IMR-90 (cell line): ENCODE measurements around the gene OR10H3. TPM values are rescaled to one million over a fixed set of nuclear protein-coding genes. Genes with fewer than 3 reads are reported as not detected.

Experiments
- ATAC-seq: fragments of 200-7000 bp; cut with Tn5 transposase; 2 replicates; pipeline ENCODE4 v1.9.1; 2020; ENCODE audit warnings: low read depth, mild to moderate bottlenecking, moderate library complexity
- BruUV-seq: library from RNA; stranded (reverse); fragments of 400-500 nt; replicated peaks from 2 replicates; lab custom pipeline; 2021; lab: Mats Ljungman, UMichigan
- CTCF ChIA-PET: fragments of 300-600 bp; formaldehyde crosslinking; extraction: SDS; loops from one replicate; lab custom pipeline; 2021; ENCODE audit warnings: antibody characterized with exemption; lab: Yijun Ruan, JAX
- POLR2A ChIA-PET: fragments of 300-600 bp; sonication (Branson Sonifier 250); formaldehyde crosslinking; loops from one replicate; lab custom pipeline; 2022; ENCODE audit warnings: antibody characterized with exemption; ENCODE audit not compliant: unreplicated experiment; lab: Charles Lee
- DNase-seq: peaks from one replicate; pipeline ENCODE4 v3.0.0; 2013
- H2AFZ ChIP-seq: replicated peaks from 2 replicates; pipeline ENCODE3; 2013; ENCODE audit warnings: low read length, mild to moderate bottlenecking; ENCODE audit not compliant: poor library complexity
- H2AK5ac ChIP-seq: 2 replicates; pipeline ENCODE4 v1.6.1; 2013; ENCODE audit warnings: low read depth, low read length, inconsistent platforms
- H2AK9ac ChIP-seq: replicated peaks from 2 replicates; pipeline ENCODE3; 2013; ENCODE audit warnings: mild to moderate bottlenecking, low read depth, low read length, moderate library complexity; ENCODE audit not compliant: poor library complexity
- H2BK120ac ChIP-seq: 2 replicates; pipeline ENCODE4 v1.6.1; 2013; ENCODE audit warnings: low read depth, low read length, inconsistent platforms
- H2BK15ac ChIP-seq: 3 replicates; pipeline ENCODE4 v1.6.1; 2013; ENCODE audit warnings: low read depth, low read length, inconsistent platforms
- H2BK20ac ChIP-seq: 2 replicates; pipeline ENCODE4 v1.6.1; 2013; ENCODE audit warnings: low read depth, mild to moderate bottlenecking, inconsistent platforms, low read length, moderate library complexity
- H2BK5ac ChIP-seq: 2 replicates; pipeline ENCODE4 v1.6.1; 2013; ENCODE audit warnings: mild to moderate bottlenecking, low read depth, low read length, inconsistent platforms; ENCODE audit not compliant: poor library complexity, severe bottlenecking
- H3K14ac ChIP-seq: replicated peaks from 2 replicates; pipeline ENCODE4 v1.6.1; 2013; ENCODE audit warnings: low read depth, low read length, inconsistent platforms
- H3K18ac ChIP-seq: 2 replicates; pipeline ENCODE4 v1.6.1; 2013; ENCODE audit warnings: low read depth, low read length, control low read depth
- H3K23ac ChIP-seq: 2 replicates; pipeline ENCODE4 v1.6.1; 2013; ENCODE audit warnings: low read depth, low read length, inconsistent platforms
- H3K27ac ChIP-seq: 2 replicates; pipeline ENCODE4 v1.5.1; 2013; ENCODE audit warnings: mild to moderate bottlenecking, control low read depth, low read length; ENCODE audit not compliant: insufficient read depth
- H3K27me3 ChIP-seq: 2 replicates; pipeline ENCODE4 v1.6.1; 2013; ENCODE audit warnings: low read length; ENCODE audit not compliant: control insufficient read depth, insufficient read depth
- H3K36me3 ChIP-seq: 2 replicates; pipeline ENCODE4 v1.6.1; 2013; ENCODE audit warnings: low read length, mixed read lengths; ENCODE audit not compliant: control insufficient read depth, insufficient read depth
- H3K4ac ChIP-seq: 2 replicates; pipeline ENCODE4 v1.6.1; 2013; ENCODE audit warnings: low read depth, low read length, inconsistent platforms
- H3K4me1 ChIP-seq: 2 replicates; pipeline ENCODE4 v1.6.1; 2013; ENCODE audit warnings: low read length, mixed read lengths; ENCODE audit not compliant: control insufficient read depth, insufficient read depth
- H3K4me2 ChIP-seq: 2 replicates; pipeline ENCODE4 v1.6.1; 2013; ENCODE audit warnings: low read depth, mild to moderate bottlenecking, control low read depth, low read length, moderate library complexity
- H3K4me3 ChIP-seq: 2 replicates; pipeline ENCODE4 v1.5.1; 2013; ENCODE audit warnings: low read depth, mild to moderate bottlenecking, control low read depth, low read length, moderate library complexity; ENCODE audit not compliant: insufficient read depth
- H3K56ac ChIP-seq: 2 replicates; pipeline ENCODE4 v1.6.1; 2013; ENCODE audit warnings: low read length, inconsistent platforms; ENCODE audit not compliant: insufficient read depth; ENCODE audit errors: extremely low read depth
- H3K79me1 ChIP-seq, 2 experiments: 2 replicates each; pipeline ENCODE4 v1.6.1; 2013; ENCODE audit warnings: low read length in 2 of 2, inconsistent platforms in 1 of 2, low read depth in 1 of 2
- H3K9ac ChIP-seq: 2 replicates; pipeline ENCODE4 v1.6.1; 2013; ENCODE audit warnings: low read depth, low read length, control low read depth
- H3K9me1 ChIP-seq: 2 replicates; pipeline ENCODE4 v1.6.1; 2013; ENCODE audit warnings: low read length, inconsistent platforms; ENCODE audit not compliant: insufficient read depth
- H3K9me3 ChIP-seq: 2 replicates; pipeline ENCODE4 v1.6.1; 2013; ENCODE audit warnings: low read length; ENCODE audit not compliant: control insufficient read depth, insufficient read depth
- H4K20me1 ChIP-seq: 2 replicates; pipeline ENCODE4 v1.6.1; 2013; ENCODE audit warnings: low read length, inconsistent platforms; ENCODE audit not compliant: insufficient read depth
- H4K5ac ChIP-seq: 2 replicates; pipeline ENCODE4 v1.6.1; 2013; ENCODE audit warnings: mild to moderate bottlenecking, low read depth, low read length, control low read depth
- H4K8ac ChIP-seq, 2 experiments: 2 replicates each; pipeline ENCODE4 v1.6.1; 2013; ENCODE audit warnings: low read depth in 2 of 2, low read length in 2 of 2, control low read depth in 1 of 2, inconsistent platforms in 1 of 2
- H4K91ac ChIP-seq: 2 replicates; pipeline ENCODE4 v1.6.1; 2013; ENCODE audit warnings: low read depth, low read length, inconsistent platforms; ENCODE audit not compliant: insufficient read depth
- BHLHE40 ChIP-seq: fragments of 150-350 bp; IDR thresholded peaks from 2 replicates; pipeline ENCODE4 v1.6.1; 2016; ENCODE audit warnings: mild to moderate bottlenecking, low read depth, low read length
- CEBPB ChIP-seq: IDR thresholded peaks from 2 replicates; pipeline ENCODE4 v1.6.1; 2012; ENCODE audit warnings: low read depth, low read length, improper control_type of control experiment
- CHD1 ChIP-seq: IDR thresholded peaks from 2 replicates; pipeline ENCODE4 v1.6.1; 2012; ENCODE audit warnings: low read depth, low read length, improper control_type of control experiment
- ELK1 ChIP-seq: fragments of 150-350 bp; IDR thresholded peaks from 2 replicates; pipeline ENCODE4 v1.6.1; 2016; ENCODE audit warnings: low read depth, mild to moderate bottlenecking, low read length, moderate library complexity, borderline replicate concordance
- FOS ChIP-seq: fragments of 150-350 bp; IDR thresholded peaks from 2 replicates; pipeline ENCODE4 v1.6.1; 2016; ENCODE audit warnings: low read depth, low read length
- MAFK ChIP-seq: IDR thresholded peaks from 2 replicates; pipeline ENCODE4 v1.6.1; 2012; ENCODE audit warnings: low read depth, low read length, improper control_type of control experiment
- MAZ ChIP-seq: IDR thresholded peaks from 2 replicates; pipeline ENCODE4 v1.6.1; 2012; ENCODE audit warnings: low read depth, mild to moderate bottlenecking, low read length, improper control_type of control experiment, moderate library complexity, borderline replicate concordance
- MXI1 ChIP-seq: IDR thresholded peaks from 2 replicates; pipeline ENCODE4 v1.6.1; 2012; ENCODE audit warnings: low read depth, mild to moderate bottlenecking, low read length, moderate library complexity, borderline replicate concordance
- NFE2L2 ChIP-seq: fragments of 150-350 bp; IDR thresholded peaks from 2 replicates; pipeline ENCODE4 v1.6.1; 2016; ENCODE audit warnings: low read depth, mild to moderate bottlenecking, low read length
- POLR2A ChIP-seq: IDR thresholded peaks from 2 replicates; pipeline ENCODE4 v1.6.1; 2012; ENCODE audit warnings: mild to moderate bottlenecking, low read depth, low read length
- RAD21 ChIP-seq: IDR thresholded peaks from 2 replicates; pipeline ENCODE4 v1.6.1; 2012; ENCODE audit warnings: low read length, improper control_type of control experiment
- RCOR1 ChIP-seq: IDR thresholded peaks from 2 replicates; pipeline ENCODE4 v1.6.1; 2012; ENCODE audit warnings: mild to moderate bottlenecking, low read length, improper control_type of control experiment; ENCODE audit not compliant: insufficient replicate concordance
- SMC3 ChIP-seq: fragments of 150-350 bp; IDR thresholded peaks from 2 replicates; pipeline ENCODE4 v1.6.1; 2016; ENCODE audit warnings: low read depth, mild to moderate bottlenecking, antibody characterized with exemption, low read length, moderate library complexity
- USF2 ChIP-seq: fragments of 150-350 bp; IDR thresholded peaks from 2 replicates; pipeline ENCODE4 v1.6.1; 2017; ENCODE audit warnings: mild to moderate bottlenecking, antibody characterized with exemption, low read length, low read depth
- WGBS, 2 experiments: methylation state at CpG; one replicate each; pipeline versions ENCODE4 v1.1.5 to v1.1.7; 2013; ENCODE audit warnings: missing lambda C conversion rate in 2 of 2; ENCODE audit not compliant: insufficient read length in 1 of 2; ENCODE audit errors: extremely low coverage in 2 of 2; 5-methylcytosine and 5-hydroxymethylcytosine counted together
- dilution Hi-C: fragments of 300-500 bp; cut with HindIII; formaldehyde crosslinking; loops from one replicate; pipeline ENCODE4 v1.14.3; 2018; ENCODE audit warnings: low sequenced_read_pairs; ENCODE audit not compliant: unreplicated experiment
- in situ Hi-C: fragments of 300-500 bp; cut with MboI; formaldehyde crosslinking; loops from 3 replicates; pipeline ENCODE4 v1.14.3; 2019; ENCODE audit warnings: low sequenced_read_pairs, inconsistent platforms, mixed read lengths
- intact Hi-C: fragments of 100-400 bp; cut with micrococcal nuclease; formaldehyde crosslinking; loops from 2 replicates; pipeline ENCODE4 v1.10.0; 2022
- polyA plus RNA-seq, 3 experiments: library from polyadenylated mRNA; depleted of rRNA; stranded (reverse); fragments of >200 nt; gene quantifications; 2 replicates each; pipeline ENCODE4 v1.2.3, GENCODE V29; 2012; ENCODE audit warnings: low replicate concordance in 1 of 3
- total RNA-seq: library from RNA; depleted of rRNA; stranded (reverse); fragments of >200 nt; gene quantifications from 2 replicates; pipeline ENCODE4 v1.2.3, GENCODE V29; 2012
- TF ChIP-seq, protein P1 (sequence below): conservative IDR thresholded peaks from 2 replicates; pipeline ENCODE4 v1.5.1; 2012; ENCODE audit warnings: mild to moderate bottlenecking, low read depth, low read length, improper control_type of control experiment

OR10H3 gene
- total and polyA plus RNA-seq, 2 of the 4 experiments (the other 2 are of a cell fraction) = not detected

- no peak for TF ChIP-seq BHLHE40
- TF ChIP-seq MXI1 = no peak
- TF ChIP-seq SMC3 = no peak
- no peak for TF ChIP-seq NFE2L2
- TF ChIP-seq POLR2A = no peak
- TF ChIP-seq USF2 = no peak
- TF ChIP-seq MAZ = no peak
- no peak for TF ChIP-seq RAD21
- TF ChIP-seq CHD1 = no peak
- TF ChIP-seq MAFK = no peak
- TF ChIP-seq RCOR1 = no peak
- no peak for TF ChIP-seq CEBPB
- no peak for TF ChIP-seq FOS
- TF ChIP-seq ELK1 = no peak
- TF ChIP-seq, protein P1, sequence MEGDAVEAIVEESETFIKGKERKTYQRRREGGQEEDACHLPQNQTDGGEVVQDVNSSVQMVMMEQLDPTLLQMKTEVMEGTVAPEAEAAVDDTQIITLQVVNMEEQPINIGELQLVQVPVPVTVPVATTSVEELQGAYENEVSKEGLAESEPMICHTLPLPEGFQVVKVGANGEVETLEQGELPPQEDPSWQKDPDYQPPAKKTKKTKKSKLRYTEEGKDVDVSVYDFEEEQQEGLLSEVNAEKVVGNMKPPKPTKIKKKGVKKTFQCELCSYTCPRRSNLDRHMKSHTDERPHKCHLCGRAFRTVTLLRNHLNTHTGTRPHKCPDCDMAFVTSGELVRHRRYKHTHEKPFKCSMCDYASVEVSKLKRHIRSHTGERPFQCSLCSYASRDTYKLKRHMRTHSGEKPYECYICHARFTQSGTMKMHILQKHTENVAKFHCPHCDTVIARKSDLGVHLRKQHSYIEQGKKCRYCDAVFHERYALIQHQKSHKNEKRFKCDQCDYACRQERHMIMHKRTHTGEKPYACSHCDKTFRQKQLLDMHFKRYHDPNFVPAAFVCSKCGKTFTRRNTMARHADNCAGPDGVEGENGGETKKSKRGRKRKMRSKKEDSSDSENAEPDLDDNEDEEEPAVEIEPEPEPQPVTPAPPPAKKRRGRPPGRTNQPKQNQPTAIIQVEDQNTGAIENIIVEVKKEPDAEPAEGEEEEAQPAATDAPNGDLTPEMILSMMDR = no peak
- intact Hi-C loops = no loop called here
- DNase-seq (no peak), ATAC-seq (no peak)
- no peak overlapping the region for H4K91ac ChIP-seq
- H4K5ac ChIP-seq = no peak overlapping the region
- H4K20me1 ChIP-seq = no peaks in the 10 kb centered on the region
- no peak overlapping the region for H3K18ac ChIP-seq
- no peak overlapping the region for H2BK20ac ChIP-seq
- no peaks in the 10 kb centered on the region for H3K9me1 ChIP-seq
- H3K4me3 ChIP-seq = no peak overlapping the region
- in situ Hi-C loops = no loop called here
- no peak overlapping the region for H2AK5ac ChIP-seq
- ChIA-PET CTCF (no interaction called here), POLR2A (no interaction called here)
- no peaks in the 10 kb centered on the region for H3K27me3 ChIP-seq
- H2AK9ac ChIP-seq = peak overlapping the region; percentile 13
- no peak overlapping the region for H3K14ac ChIP-seq
- no peaks in the 10 kb centered on the region for H3K79me1 ChIP-seq
- H2BK120ac ChIP-seq = no peak overlapping the region
- H2BK15ac ChIP-seq = no peak overlapping the region
- WGBS, 2 experiments = 83% methylated on average over 1 of the region's 5 CpGs; no CpG with 5 or more reads in 1 of the 2 experiments
- no peaks in the 10 kb centered on the region for H3K4me1 ChIP-seq
- no TSS peak for BruUV-seq
- no peak overlapping the region for H3K4me2 ChIP-seq
- H3K36me3 ChIP-seq = no peaks in the 10 kb centered on the region
- H2AFZ ChIP-seq = no peak overlapping the region
- no peak overlapping the region for H3K9ac ChIP-seq
- dilution Hi-C loops = no loop called here
- no peak overlapping the region for H3K23ac ChIP-seq
- no peak overlapping the region for H4K8ac ChIP-seq
- no peak overlapping the region for H2BK5ac ChIP-seq
- no peak overlapping the region for H3K56ac ChIP-seq
- H3K4ac ChIP-seq = no peak overlapping the region
- H3K9me3 ChIP-seq = peaks cover 25% of the 10 kb centered on the region
- no peak overlapping the region for H3K27ac ChIP-seq
Observed at GRCh38 chr19:15781661-15782060, 43.9 kb downstream of the OR10H3 start.
